HepG2 (cell line): ENCODE results near the gene PRPSAP1. TPM values are rescaled to one million over a fixed set of nuclear protein-coding genes. Genes with fewer than 3 reads are reported as not detected.

ENCODE experiments used
- CENPT ChIP-seq: sonication (generic); formaldehyde crosslinking; IDR thresholded peaks from 2 replicates; pipeline ENCODE4 v1.8.0; 2022; ENCODE audit warnings: low read depth, mild to moderate bottlenecking, moderate library complexity, missing genetic modification reagents
- EED ChIP-seq: sonication (generic); formaldehyde crosslinking; IDR thresholded peaks from 2 replicates; pipeline ENCODE4 v1.5.0; 2020; ENCODE audit warnings: mild to moderate bottlenecking, missing genetic modification reagents
- HNRNPK ChIP-seq: fragments of 200-400 bp; formaldehyde crosslinking; IDR thresholded peaks from 2 replicates; pipeline ENCODE4 v1.6.1; 2018; ENCODE audit warnings: low read length, low read depth, moderate library complexity, mild to moderate bottlenecking; ENCODE audit not compliant: poor library complexity, severe bottlenecking
- KAT2B ChIP-seq: fragments of 150-350 bp; IDR thresholded peaks from 2 replicates; pipeline ENCODE4 v1.6.1; 2014; ENCODE audit warnings: low read depth, low read length, borderline replicate concordance
- PHB2 ChIP-seq: fragments of 450-650 bp; IDR thresholded peaks from 2 replicates; pipeline ENCODE4 v1.6.1; 2018; ENCODE audit not compliant: partially characterized antibody
- PHF5A ChIP-seq: IDR thresholded peaks from one replicate; pipeline ENCODE4 v1.6.1; 2018; ENCODE audit warnings: low read depth, missing genetic modification reagents; ENCODE audit not compliant: unreplicated experiment
- PRPF4 ChIP-seq: fragments of 200-400 bp; formaldehyde crosslinking; IDR thresholded peaks from 2 replicates; pipeline ENCODE4 v1.6.1; 2016; ENCODE audit warnings: low read length, low read depth; ENCODE audit not compliant: poor library complexity, severe bottlenecking
- RBFOX2 ChIP-seq: fragments of 200-400 bp; formaldehyde crosslinking; IDR thresholded peaks from 2 replicates; pipeline ENCODE4 v1.6.1; 2017; ENCODE audit warnings: low read depth, mild to moderate bottlenecking, low read length
- RORA ChIP-seq: sonication (generic); formaldehyde crosslinking; IDR thresholded peaks from 2 replicates; pipeline ENCODE4 v1.5.0; 2020; ENCODE audit warnings: mild to moderate bottlenecking, missing genetic modification reagents, moderate library complexity
- SNAPC4 ChIP-seq: sonication (generic); formaldehyde crosslinking; IDR thresholded peaks from 2 replicates; pipeline ENCODE4 v1.4.0; 2020; ENCODE audit warnings: mild to moderate bottlenecking, missing genetic modification reagents
- SP140L ChIP-seq: sonication (generic); formaldehyde crosslinking; IDR thresholded peaks from 2 replicates; pipeline ENCODE4 v1.4.0; 2020; ENCODE audit warnings: missing genetic modification reagents, borderline replicate concordance
- SRSF9 ChIP-seq: fragments of 200-400 bp; formaldehyde crosslinking; IDR thresholded peaks from 2 replicates; pipeline ENCODE4 v1.6.1; 2018; ENCODE audit warnings: borderline replicate concordance, mild to moderate bottlenecking, low read depth, low read length; ENCODE audit not compliant: insufficient read depth, poor library complexity, severe bottlenecking
- SYNCRIP ChIP-seq: fragments of 200-400 bp; formaldehyde crosslinking; IDR thresholded peaks from 2 replicates; pipeline ENCODE4 v1.6.1; 2018; ENCODE audit warnings: mild to moderate bottlenecking, low read depth, low read length; ENCODE audit not compliant: insufficient read depth
- ZBTB21 ChIP-seq: sonication (generic); formaldehyde crosslinking; IDR thresholded peaks from 2 replicates; pipeline ENCODE4 v1.4.0; 2020; ENCODE audit warnings: missing genetic modification reagents
- ZFAT ChIP-seq: sonication (generic); formaldehyde crosslinking; conservative IDR thresholded peaks from 2 replicates; pipeline ENCODE4 v1.8.1; 2023; ENCODE audit warnings: missing genetic modification reagents, inconsistent platforms
- ZNF326 ChIP-seq: sonication (generic); formaldehyde crosslinking; IDR thresholded peaks from 2 replicates; pipeline ENCODE4 v1.4.0; 2020; ENCODE audit warnings: missing genetic modification reagents, borderline replicate concordance
- ZNF431 ChIP-seq: sonication (generic); formaldehyde crosslinking; IDR thresholded peaks from 2 replicates; pipeline ENCODE4 v1.9.0; 2022; ENCODE audit warnings: missing genetic modification reagents, low read depth, mild to moderate bottlenecking, borderline replicate concordance
- ZNF552 ChIP-seq: sonication (generic); formaldehyde crosslinking; IDR thresholded peaks from 2 replicates; pipeline ENCODE4 v1.9.0; 2022; ENCODE audit warnings: missing genetic modification reagents, mild to moderate bottlenecking, borderline replicate concordance
- ZNF652 ChIP-seq: IDR thresholded peaks from 2 replicates; pipeline ENCODE4 v1.6.1; 2016; ENCODE audit warnings: low read depth, borderline replicate concordance
- ZNF781 ChIP-seq: sonication (generic); formaldehyde crosslinking; IDR thresholded peaks from 2 replicates; pipeline ENCODE4 v1.5.1; 2020; ENCODE audit warnings: borderline replicate concordance, mild to moderate bottlenecking, missing genetic modification reagents; ENCODE audit errors: not compliant biosample characterization
- ZNF816 ChIP-seq: sonication (generic); formaldehyde crosslinking; IDR thresholded peaks from 2 replicates; pipeline ENCODE4 v1.8.0; 2022; ENCODE audit warnings: missing genetic modification reagents, mild to moderate bottlenecking, borderline replicate concordance
- polyA plus RNA-seq, 8 experiments: library from polyadenylated mRNA; depleted of rRNA in 3 of 8; stranded (reverse) in 7 of 8; unstranded in 1 of 8; fragments of >200 nt; fragmentation: Illumina TruSeq in 4 of 8; extraction: Trizol in 4 of 8; gene quantifications; 2 replicates each; pipeline versions ENCODE4 v1.2.1 to v1.2.3, GENCODE V29; 2011 to 2016; ENCODE audit warnings: low read depth in 4 of 8, missing spikeins in 1 of 8, mixed read lengths in 1 of 8; ENCODE audit not compliant: insufficient read depth in 1 of 8
- total RNA-seq, 5 experiments: library from RNA; depleted of rRNA; stranded (reverse); fragments of >200 nt; fragmentation: Illumina TruSeq; extraction: Trizol; gene quantifications; 2 replicates each; pipeline ENCODE4 v1.2.3, GENCODE V29; 2016; ENCODE audit warnings: low read depth in 1 of 5
- TF ChIP-seq, protein P1 (sequence below): sonication (generic); formaldehyde crosslinking; IDR thresholded peaks from 2 replicates; pipeline ENCODE4 v1.8.1; 2022; ENCODE audit warnings: mild to moderate bottlenecking, missing genetic modification reagents
- TF ChIP-seq, protein P2 (sequence below): sonication (generic); formaldehyde crosslinking; IDR thresholded peaks from 2 replicates; pipeline ENCODE4 v1.8.0; 2022; ENCODE audit warnings: mild to moderate bottlenecking, missing genetic modification reagents, moderate library complexity

PRPSAP1 gene
- total and polyA plus RNA-seq, 2 of the 13 experiments (the other 11 are each of a cell fraction or from before 2014, with no cell fraction given), result 91.1 to 314 TPM

DNA sequence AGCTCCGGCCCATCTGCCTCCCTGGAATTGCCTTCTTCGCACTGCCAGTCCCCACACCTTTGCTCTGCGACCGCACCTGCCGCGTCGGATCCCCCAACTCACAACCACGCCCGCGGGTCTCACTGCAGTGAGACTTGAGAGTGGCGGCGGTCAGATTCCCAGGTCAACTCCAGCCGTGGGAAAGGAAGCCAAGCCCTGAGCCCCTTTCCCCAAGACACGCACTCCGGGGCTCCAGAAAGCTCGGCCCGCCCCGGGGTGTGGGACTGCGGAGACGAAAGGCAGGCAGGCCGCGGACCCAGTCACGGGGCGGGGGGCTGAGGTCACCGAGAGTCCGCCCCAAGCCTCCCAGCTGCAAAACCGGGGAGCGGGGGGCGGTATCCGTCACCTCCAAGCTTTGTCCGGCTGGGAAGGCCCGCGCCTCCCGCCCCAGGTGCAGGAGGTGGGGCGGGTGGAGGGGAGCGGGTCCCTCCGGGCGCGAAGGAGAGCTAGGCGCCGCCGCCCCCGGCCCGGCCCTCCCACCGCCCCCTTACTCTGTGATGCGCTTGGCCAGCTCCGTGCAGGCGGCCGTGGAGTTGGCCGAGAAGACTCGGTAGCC is 615 bp downstream of the PRPSAP1 start (continued):
- TF ChIP-seq ZBTB21 (CRISPR knock-in tag) (no peak), PHB2 (no peak), ZNF816 (CRISPR knock-in tag) (0 out of 2 replicates have a peak, but pooled peaks have one; percentile 41), ZNF652 (CRISPR knock-in tag) (no peak), KAT2B (no peak), SP140L (CRISPR knock-in tag) (no peak), ZNF431 (CRISPR knock-in tag) (no peak), HNRNPK (no peak), ZNF326 (CRISPR knock-in tag) (no peak), ZNF781 (CRISPR knock-in tag) (no peak), CENPT (CRISPR knock-in tag) (0 out of 2 replicates have a peak, but pooled peaks have one; percentile 65), SYNCRIP (no peak), ZNF552 (CRISPR knock-in tag) (no peak), ZFAT (CRISPR knock-in tag) (no peak), RBFOX2 (no peak), PRPF4 (no peak), SRSF9 (no peak), RORA (CRISPR knock-in tag) (no peak), SNAPC4 (CRISPR knock-in tag) (peak; percentile 7; the same call in 1 of the 2 replicates), PHF5A (CRISPR knock-in tag) (no peak), EED (CRISPR knock-in tag) (no peak)
- TF ChIP-seq, protein P1, sequence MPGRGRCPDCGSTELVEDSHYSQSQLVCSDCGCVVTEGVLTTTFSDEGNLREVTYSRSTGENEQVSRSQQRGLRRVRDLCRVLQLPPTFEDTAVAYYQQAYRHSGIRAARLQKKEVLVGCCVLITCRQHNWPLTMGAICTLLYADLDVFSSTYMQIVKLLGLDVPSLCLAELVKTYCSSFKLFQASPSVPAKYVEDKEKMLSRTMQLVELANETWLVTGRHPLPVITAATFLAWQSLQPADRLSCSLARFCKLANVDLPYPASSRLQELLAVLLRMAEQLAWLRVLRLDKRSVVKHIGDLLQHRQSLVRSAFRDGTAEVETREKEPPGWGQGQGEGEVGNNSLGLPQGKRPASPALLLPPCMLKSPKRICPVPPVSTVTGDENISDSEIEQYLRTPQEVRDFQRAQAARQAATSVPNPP (CRISPR knock-in tag), result no peak
- TF ChIP-seq, protein P2, sequence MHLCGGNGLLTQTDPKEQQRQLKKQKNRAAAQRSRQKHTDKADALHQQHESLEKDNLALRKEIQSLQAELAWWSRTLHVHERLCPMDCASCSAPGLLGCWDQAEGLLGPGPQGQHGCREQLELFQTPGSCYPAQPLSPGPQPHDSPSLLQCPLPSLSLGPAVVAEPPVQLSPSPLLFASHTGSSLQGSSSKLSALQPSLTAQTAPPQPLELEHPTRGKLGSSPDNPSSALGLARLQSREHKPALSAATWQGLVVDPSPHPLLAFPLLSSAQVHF (CRISPR knock-in tag), result no peak
